Measurements from ENCODE around the gene EIF4G3.
"Not testable (repeated sequence)": the region's sequence is repeated elsewhere in the genome, so short reads cannot be mapped to it uniquely, and the experiment has no call there.

Gene EIF4G3

DNA sequence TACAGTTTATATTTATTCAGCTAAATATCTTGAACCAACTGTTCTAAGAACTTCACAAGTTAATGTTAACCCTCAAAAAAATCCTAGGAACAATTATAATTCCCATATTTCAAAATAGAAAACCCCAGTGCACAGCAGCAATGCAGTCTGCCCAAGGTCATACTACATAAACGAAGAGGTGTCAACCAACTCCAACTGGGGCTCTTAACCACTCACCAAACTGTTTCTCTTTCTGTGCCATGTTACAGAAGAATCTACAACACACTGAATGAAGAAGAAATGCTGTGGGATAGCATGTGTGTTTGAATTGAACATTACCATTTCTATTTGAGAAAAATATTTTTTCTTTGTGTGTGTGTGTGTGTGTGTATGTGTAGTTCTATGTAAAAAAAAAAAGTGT, 35.7 kb downstream of the EIF4G3 start:
- TF ChIP-seq, protein P1, sequence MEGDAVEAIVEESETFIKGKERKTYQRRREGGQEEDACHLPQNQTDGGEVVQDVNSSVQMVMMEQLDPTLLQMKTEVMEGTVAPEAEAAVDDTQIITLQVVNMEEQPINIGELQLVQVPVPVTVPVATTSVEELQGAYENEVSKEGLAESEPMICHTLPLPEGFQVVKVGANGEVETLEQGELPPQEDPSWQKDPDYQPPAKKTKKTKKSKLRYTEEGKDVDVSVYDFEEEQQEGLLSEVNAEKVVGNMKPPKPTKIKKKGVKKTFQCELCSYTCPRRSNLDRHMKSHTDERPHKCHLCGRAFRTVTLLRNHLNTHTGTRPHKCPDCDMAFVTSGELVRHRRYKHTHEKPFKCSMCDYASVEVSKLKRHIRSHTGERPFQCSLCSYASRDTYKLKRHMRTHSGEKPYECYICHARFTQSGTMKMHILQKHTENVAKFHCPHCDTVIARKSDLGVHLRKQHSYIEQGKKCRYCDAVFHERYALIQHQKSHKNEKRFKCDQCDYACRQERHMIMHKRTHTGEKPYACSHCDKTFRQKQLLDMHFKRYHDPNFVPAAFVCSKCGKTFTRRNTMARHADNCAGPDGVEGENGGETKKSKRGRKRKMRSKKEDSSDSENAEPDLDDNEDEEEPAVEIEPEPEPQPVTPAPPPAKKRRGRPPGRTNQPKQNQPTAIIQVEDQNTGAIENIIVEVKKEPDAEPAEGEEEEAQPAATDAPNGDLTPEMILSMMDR (IDR thresholded peaks at IDR 0.05): no peak
- Histone ChIP-seq H3K4me1 (ENCODE audit: control insufficient read depth in 1 of 2, insufficient read depth in 1 of 2, low read depth in 1 of 2, low read length in 1 of 2) (peaks cover 54 to 55% of the 10 kb centered on the region in 2 experiments), H3K36me3 (peaks cover 8% of the 10 kb centered on the region), H3K27me3 (no peaks in the 10 kb centered on the region), H3K9me3 (no peaks in the 10 kb centered on the region), H3K4me3 (ENCODE audit: low read depth in 1 of 2, low read length in 1 of 2) (no peak overlapping the region), H3K27ac (peak overlapping the region; percentile 76)

DNA sequence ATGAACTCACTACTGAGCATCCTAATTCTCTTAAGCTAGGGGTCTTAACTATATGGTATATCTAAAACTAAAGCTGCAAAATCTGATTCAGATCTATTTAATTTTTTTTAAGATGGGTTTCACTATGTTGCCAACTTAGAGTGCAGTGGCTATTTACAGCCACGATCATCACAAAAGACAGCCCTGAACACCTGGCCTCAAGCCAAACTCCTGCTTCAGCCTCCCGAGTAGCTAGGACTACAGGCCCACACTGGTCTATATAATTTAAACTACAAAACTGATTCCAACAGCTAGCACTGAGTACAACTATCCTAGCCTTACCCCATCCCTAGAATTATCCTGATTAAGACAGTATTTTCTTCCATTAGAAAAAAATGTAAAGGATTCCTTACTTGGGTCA, 37.1 kb downstream of the EIF4G3 start:
- Histone ChIP-seq H3K4me1 (ENCODE audit: control insufficient read depth in 1 of 2, insufficient read depth in 1 of 2, low read depth in 1 of 2, low read length in 1 of 2) (peaks cover 54 to 55% of the 10 kb centered on the region in 2 experiments), H3K9me3 (no peaks in the 10 kb centered on the region), H3K4me3 (ENCODE audit: low read depth in 1 of 2, low read length in 1 of 2) (no peak overlapping the region), H3K27me3 (no peaks in the 10 kb centered on the region), H3K27ac (peak overlapping the region; percentile 76), H3K36me3 (peaks cover 12% of the 10 kb centered on the region)
- TF ChIP-seq, protein P1 (IDR thresholded peaks at IDR 0.05): no peak

DNA sequence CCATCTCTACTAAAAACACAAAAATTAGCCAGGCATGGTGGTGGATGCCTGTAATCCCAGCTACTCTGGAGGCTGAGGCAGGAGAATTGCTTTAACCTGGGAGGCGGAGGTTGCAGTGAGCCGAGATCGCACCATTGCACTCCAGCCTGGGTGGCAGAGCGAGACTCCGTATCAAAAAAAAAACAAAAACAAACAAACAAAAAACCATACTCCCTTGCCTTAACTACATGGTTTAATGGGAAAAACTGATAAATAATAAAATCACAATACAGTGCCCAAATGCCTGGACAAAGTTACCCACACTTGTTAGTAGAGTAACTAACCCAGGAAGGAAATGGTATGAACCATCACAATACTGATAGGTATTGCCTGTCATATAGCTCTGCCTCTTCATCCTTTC, 40.4 kb downstream of the EIF4G3 start:
- Histone ChIP-seq H3K36me3 (peaks cover 22% of the 10 kb centered on the region), H3K4me1 (ENCODE audit: control insufficient read depth in 1 of 2, insufficient read depth in 1 of 2, low read depth in 1 of 2, low read length in 1 of 2) (peaks cover 51% of the 10 kb centered on the region in 2 experiments)
- not testable (repeated sequence) for H3K27me3 ChIP-seq; H3K9me3 ChIP-seq; H3K27ac ChIP-seq; H3K4me3 ChIP-seq (ENCODE audit: low read depth in 1 of 2, low read length in 1 of 2)

DNA sequence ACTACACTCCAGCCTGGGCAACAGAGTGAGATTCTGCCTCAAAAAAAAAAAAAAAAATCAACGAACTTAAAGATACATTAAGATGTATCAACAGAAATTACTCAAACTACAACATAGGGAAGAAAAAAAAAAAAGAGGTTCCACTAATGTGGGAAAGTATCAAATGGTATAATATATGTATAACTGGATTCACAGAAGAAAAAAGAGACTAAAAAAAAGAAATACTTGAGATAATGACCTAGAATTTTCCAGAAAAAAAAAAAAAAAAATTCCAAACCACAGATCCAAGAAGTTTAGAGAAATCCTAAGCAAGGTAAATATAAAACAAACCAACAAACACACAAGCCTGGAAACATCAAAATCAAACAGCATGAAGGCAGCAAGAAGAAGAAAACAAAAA, 45.5 kb downstream of the EIF4G3 start:
- Histone ChIP-seq H3K4me3 (ENCODE audit: low read depth in 1 of 2, low read length in 1 of 2) (no peak overlapping the region), H3K27me3 (no peaks in the 10 kb centered on the region), H3K9me3 (no peaks in the 10 kb centered on the region), H3K36me3 (peaks cover 19% of the 10 kb centered on the region), H3K27ac (no peak overlapping the region), H3K4me1 (ENCODE audit: control insufficient read depth in 1 of 2, insufficient read depth in 1 of 2, low read depth in 1 of 2, low read length in 1 of 2) (peaks cover under 1% of the 10 kb centered on the region in 2 experiments)
- TF ChIP-seq, protein P1 (IDR thresholded peaks at IDR 0.05): no peak

DNA sequence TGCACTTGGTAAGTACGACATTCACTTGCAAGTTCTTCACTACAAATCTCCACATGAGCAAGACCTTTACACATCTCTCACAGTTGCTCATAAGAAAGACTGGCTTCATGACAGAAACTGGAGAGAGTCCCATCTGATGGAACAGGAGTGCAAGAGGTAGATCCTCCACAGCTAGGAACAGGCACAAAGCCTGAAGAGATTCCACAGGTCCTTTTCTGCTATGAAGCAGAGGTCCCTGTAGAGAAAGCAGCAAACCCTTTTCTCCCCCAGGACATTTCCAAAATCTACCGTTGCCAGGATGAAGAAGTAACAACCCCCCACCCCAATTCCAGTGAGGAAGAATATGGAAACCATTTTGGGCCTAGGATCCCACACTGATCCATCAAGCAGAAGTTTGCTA, 47.3 kb downstream of the EIF4G3 start:
- H3K4me1 ChIP-seq (ENCODE audit: control insufficient read depth in 1 of 2, insufficient read depth in 1 of 2, low read depth in 1 of 2, low read length in 1 of 2): peaks cover 7 to 11% of the 10 kb centered on the region in 2 experiments
- H3K36me3 ChIP-seq: peaks cover 11% of the 10 kb centered on the region
- H3K27ac ChIP-seq: peak overlapping the region; percentile 14
- no peaks in the 10 kb centered on the region for H3K9me3 ChIP-seq
- TF ChIP-seq, protein P1 (IDR thresholded peaks at IDR 0.05): no peak
- H3K27me3 ChIP-seq: no peaks in the 10 kb centered on the region
- no peak overlapping the region for H3K4me3 ChIP-seq (ENCODE audit: low read depth in 1 of 2, low read length in 1 of 2)

DNA sequence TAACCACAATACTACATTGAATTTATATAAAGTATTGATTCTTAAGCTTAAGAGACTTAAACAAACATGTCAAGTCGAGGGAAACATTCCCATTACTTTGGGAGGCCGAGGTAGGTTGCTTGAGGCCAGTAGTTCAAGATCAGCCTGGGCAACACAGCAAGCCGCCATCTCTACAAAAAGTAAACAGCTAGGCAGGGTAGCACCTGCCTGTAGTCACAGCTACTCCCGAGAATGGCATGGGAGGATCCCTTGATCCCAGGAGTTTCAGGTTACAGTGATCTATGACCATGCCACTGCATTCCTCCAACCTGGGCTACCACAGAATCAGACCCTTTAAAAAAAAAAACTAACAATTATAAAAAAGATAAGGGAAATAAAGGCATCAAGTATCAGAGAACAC, 50.4 kb downstream of the EIF4G3 start:
- no peaks in the 10 kb centered on the region for H3K9me3 ChIP-seq
- H3K36me3 ChIP-seq: peaks cover 3% of the 10 kb centered on the region
- H3K4me3 ChIP-seq (ENCODE audit: low read depth in 1 of 2, low read length in 1 of 2): no peak overlapping the region
- H3K27ac ChIP-seq: no peak overlapping the region
- H3K4me1 ChIP-seq (ENCODE audit: control insufficient read depth in 1 of 2, insufficient read depth in 1 of 2, low read depth in 1 of 2, low read length in 1 of 2): peaks cover 21 to 26% of the 10 kb centered on the region in 2 experiments
- TF ChIP-seq, protein P1 (IDR thresholded peaks at IDR 0.05): no peak
- H3K27me3 ChIP-seq: no peaks in the 10 kb centered on the region
